Tongue (tissue), 2 donors: ENCODE measurements around the gene RBMY1D. TPM values are rescaled to one million over a fixed set of nuclear protein-coding genes. Genes with fewer than 3 reads are reported as not detected.
"Not testable (repeated sequence)": the region's sequence is repeated elsewhere in the genome, so short reads cannot be mapped to it uniquely, and the experiment has no call there.

Experiments used
- DNase-seq: peaks from one replicate; pipeline ENCODE4 v3.0.0-alpha.2; 2015
- total RNA-seq: library from RNA; depleted of rRNA; stranded (reverse); fragments of >200 nt; gene quantifications from one replicate; pipeline ENCODE4 v1.2.3, GENCODE V29; 2014

RBMY1D gene
- total RNA-seq: not detected

GRCh38 chrY:21894426-21894825, at the start of gene RBMY1D:
Gene RBMY1D, minus strand, starts transcription at chrY:21894526. Its CDS starts 2,013 bp downstream, at chrY:21892513.
- DNase-seq: not testable (repeated sequence)

DNA sequence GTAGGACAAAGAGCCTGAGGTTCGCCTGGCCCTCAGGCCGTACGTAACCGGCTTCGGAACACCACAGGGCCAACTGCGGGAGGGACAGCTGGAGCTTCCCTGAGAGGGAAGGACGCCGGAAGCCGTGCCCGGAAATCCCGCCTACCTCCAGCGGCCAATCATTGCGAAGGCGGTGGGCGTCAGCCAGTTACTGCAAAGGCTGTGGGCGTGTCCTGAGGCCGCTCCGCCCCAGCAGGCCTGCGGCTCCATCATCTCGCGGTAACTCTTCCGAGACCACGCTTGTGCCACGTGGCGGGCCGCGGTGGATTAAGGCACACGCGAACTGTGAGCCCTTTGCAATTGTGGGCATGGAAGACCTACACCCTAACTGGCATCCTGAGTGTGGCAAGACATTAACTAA, 23.6 kb upstream of the RBMY1D start, which contains the start of gene RBMY1E:
RBMY1E (minus strand) TSS at position 101 of the 400 bp plus-strand sequence. CDS start 1,978 bp downstream, outside the sequence.
- not testable (repeated sequence) for DNase-seq

DNA sequence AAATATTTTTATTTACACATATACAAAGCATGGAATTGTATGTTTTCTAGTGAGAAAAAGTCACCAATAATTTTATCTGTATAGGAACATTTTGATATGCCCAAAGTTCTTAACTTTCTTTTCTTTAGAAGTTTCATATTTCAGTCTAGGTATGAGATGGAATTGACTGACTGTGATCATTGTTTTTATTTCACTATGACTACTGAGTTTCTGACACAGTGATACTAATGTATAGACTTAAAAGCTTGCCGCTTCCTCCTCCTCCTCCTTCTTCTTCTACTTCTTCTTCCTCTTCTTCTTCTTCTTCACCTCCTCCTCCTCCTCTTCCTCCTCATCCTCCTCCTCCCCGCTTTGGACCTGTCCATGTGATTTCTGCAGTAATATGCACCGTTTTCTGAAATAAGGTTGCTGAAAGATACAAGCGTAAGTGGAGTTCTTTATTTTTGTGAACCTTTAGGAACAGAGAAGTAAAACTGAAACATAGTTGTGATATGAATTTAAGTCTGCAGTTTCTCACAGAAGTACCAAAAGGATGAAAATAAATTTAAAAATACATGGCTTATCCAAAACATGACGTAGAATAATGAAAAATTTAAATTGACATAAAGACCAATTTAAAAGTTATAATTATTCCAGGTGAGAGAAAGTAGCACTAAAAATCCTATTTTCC, 24.8 kb downstream of the RBMY1D start:
- not testable (repeated sequence) for DNase-seq

GRCh38 chrY:21845481-21845880, 48.8 kb downstream of the RBMY1D start:
- DNase-seq: no peak

DNA sequence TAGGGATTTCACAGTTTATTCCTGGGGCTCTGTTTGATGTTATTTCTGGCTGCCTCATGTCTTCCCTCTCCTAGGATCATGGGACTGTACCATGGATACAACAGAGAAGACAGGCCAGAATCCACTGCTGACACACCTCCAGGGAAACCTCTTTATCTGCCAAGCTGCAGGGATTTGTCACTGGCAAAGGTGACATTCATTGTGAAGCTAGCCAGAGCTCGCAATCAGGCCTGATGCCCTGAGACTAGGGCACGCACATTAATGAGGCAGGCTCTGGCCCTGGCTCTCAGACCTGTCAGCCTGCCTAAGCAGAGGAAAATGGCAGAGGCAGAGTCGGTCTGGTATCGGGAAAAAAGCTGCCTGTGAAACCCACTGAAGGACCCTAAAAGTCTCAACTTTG, 52.2 kb downstream of the RBMY1D start:
- DNase-seq: no peak

DNA sequence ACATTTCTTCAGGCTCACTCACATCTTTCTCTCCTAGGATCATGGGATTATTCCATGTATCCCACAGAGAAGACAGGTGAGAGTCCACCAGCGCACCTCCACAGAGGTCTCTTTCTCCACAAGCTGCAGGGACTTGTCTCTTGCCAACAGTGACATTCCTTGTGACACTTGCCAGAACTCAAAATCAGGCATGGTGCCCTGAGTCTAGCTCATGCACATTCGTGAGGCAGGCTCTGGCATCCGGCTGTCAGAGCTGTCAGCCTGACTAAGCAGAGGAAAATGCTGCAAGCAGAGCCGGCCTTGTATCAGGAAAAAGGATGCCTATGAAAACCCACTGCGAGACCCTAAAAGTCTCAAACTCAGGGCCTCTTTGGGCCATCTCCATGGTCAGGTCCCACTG, 54.8 kb downstream of the RBMY1D start:
- DNase-seq: no peak

- no peak for DNase-seq
These were observed 58.0 kb downstream of the RBMY1D start for GRCh38 chrY:21836343-21836742.

DNA sequence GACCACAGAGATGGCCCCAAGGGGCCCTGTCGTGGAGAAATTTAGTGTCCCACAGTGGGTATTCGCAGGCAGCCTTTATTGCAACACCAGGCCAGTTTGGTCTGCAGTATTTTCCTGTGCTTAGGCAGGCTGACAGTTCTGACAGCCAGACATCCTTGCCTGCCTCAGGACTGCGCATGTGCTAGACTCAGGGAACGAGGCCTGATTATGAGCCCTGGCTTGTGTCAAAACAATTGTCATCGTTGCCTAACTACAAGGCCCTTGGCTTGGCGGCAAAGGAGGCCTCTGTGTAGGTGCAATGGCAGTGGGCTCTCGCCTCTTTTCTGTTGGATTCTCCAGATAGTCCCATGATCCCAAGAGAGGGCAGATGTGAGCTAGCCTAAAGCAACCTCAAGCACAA, 59.3 kb downstream of the RBMY1D start:
- no peak for DNase-seq

Other genes starting within 250 kb of the RBMY1D start
- gene RBMY1E, start 23.5 kb upstream of the RBMY1D start, total RNA-seq: not detected